Amniotic stem cell (primary cell): ENCODE data around the gene UBXN4.

ENCODE experiments used
- DNase-seq: peaks from one replicate; lab custom pipeline; 2025; lab: John Stamatoyannopoulos, UW

Gene UBXN4

GRCh38 chr2:135812907-135813511 lies 71.4 kb downstream of the UBXN4 start:
- DNase-seq, result no peak

- DNase-seq, result no peak
Observed at GRCh38 chr2:135815269-135815668, 73.6 kb downstream of the UBXN4 start.

GRCh38 chr2:135817466-135817865 lies 75.8 kb downstream of the UBXN4 start:
- DNase-seq, result no peak

- no peak for DNase-seq
Observed at GRCh38 chr2:135817951-135818350, 76.3 kb downstream of the UBXN4 start.

- no peak for DNase-seq
Observed at GRCh38 chr2:135818937-135819610, 77.4 kb downstream of the UBXN4 start.

GRCh38 chr2:135820003-135820618 lies 78.5 kb downstream of the UBXN4 start:
- DNase-seq, result no peak

GRCh38 chr2:135821190-135821589 lies 79.5 kb downstream of the UBXN4 start:
- no peak for DNase-seq

GRCh38 chr2:135822855-135823254 lies 81.2 kb downstream of the UBXN4 start:
- no peak for DNase-seq

GRCh38 chr2:135825131-135825530 lies 83.5 kb downstream of the UBXN4 start:
- DNase-seq, result no peak

- DNase-seq, result no peak
Observed at GRCh38 chr2:135825550-135826176, 84.0 kb downstream of the UBXN4 start.

GRCh38 chr2:135826544-135826943 lies 84.9 kb downstream of the UBXN4 start:
- DNase-seq, result no peak

GRCh38 chr2:135829378-135830135 lies 87.9 kb downstream of the UBXN4 start:
- DNase-seq, result no peak

- no peak for DNase-seq
Observed at GRCh38 chr2:135831180-135831812, 89.6 kb downstream of the UBXN4 start.

- DNase-seq, result no peak
Observed at GRCh38 chr2:135832891-135833290, 91.2 kb downstream of the UBXN4 start.
